GM19467 (cell line): ENCODE measurements around the gene TNS3.

Source experiments
- ATAC-seq: cut with Tn5 transposase; IDR thresholded peaks from one replicate; pipeline ENCODE4 v1.9.1; 2021; ENCODE audit warnings: mild to moderate bottlenecking, moderate library complexity; ENCODE audit not compliant: unreplicated experiment

TNS3 gene

GRCh38 chr7:47298636-47299035 lies 283.3 kb downstream of the TNS3 start:
- ATAC-seq: no peak

DNA sequence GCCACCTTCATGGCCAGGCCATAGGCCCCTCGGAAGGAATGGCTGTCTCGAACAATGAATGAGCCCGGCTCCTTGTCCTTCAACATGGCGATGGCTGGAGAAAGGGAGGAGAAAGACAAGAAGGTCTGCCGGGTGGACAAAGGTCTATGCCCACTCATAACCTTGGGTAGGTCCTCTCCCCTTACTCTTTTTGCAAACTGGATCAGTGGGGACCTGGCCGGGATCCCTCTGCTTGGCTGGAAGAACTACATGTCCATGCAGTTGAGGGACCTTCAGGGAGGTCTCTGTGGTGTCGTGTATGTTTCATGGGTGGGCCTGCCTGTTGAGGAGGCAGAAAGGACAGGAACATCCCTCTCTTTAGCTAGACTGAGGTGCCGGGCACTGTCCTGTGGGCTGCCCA lies 284.8 kb downstream of the TNS3 start:
- ATAC-seq: no peak

GRCh38 chr7:47295606-47296005 lies 286.3 kb downstream of the TNS3 start:
- ATAC-seq: no peak

DNA sequence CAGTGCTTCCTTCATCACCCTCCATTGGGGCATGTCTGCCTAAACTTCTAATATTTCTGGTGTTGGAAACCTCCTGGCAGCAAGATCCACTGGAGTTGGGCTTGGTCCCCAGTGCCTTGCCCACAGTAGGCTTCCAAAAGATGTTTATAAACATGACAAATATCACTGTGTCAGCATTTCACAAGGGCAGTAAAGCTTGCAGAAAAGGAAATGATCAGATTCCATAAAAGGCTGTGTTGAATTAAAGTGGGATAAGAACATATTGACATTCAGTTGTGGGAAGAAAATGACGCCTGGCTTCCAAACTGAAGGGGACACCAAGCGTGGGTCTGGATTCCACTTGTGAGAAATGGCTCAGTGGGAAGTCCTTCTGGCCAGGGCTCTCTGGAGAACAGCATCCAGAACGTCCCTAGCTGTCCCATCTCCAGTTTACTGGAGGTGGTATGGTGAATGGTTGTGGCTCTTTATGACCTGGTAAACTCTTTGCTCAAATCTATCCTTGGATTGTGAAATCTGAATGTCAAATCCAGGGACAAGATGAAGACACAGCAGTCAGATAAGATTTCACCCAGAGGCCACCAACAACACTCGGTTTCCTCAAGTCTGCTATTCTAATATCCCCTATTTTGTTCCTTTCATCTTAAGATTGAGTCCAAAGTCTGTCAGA lies 287.2 kb downstream of the TNS3 start:
- ATAC-seq: no peak

- ATAC-seq: no peak
Observed at GRCh38 chr7:47293884-47294555, 287.9 kb downstream of the TNS3 start.

DNA sequence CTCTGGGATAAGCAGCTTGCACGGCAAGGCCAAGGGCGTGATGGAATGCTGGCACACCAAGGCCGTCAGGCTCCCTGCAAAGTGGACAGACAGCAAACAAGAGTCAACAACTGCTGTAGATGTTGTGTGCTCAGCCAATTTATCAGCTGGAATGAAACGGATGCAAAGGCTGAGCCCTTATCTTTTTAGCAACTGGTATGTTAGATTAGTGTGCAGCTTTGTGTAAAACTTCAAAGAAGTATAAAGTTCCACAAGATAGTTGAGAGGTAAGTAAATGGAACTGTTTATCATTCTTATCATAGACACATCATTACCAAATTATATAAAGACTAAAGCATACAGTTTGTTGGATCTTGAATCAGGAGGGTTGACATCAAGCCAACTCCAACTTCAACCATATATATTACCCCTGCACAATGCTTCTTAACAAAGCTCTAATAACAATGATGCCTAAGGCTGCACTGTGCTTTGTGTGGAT lies 289.0 kb downstream of the TNS3 start:
- no peak for ATAC-seq

- ATAC-seq: peak; percentile 92
Observed at GRCh38 chr7:47291461-47292081, 290.3 kb downstream of the TNS3 start.

DNA sequence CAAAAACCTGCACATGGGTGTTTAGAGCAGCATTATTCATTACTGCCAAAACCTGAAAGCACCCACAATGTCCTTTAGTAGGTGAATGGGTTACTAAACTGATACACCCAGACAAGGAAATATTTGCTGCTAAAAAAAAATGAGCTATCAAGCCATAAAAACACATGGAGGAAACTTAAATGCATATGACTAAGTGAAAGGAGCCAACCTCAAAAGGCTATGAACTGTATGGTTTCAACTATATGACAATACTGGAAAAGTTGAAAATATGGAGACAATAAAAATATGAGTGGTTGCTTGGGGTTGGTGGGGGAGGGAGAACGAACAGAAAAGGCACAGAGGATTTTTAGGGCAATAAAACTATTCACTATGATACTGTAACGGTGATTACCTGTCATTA lies 291.0 kb downstream of the TNS3 start:
- no peak for ATAC-seq

GRCh38 chr7:47290466-47290865 lies 291.4 kb downstream of the TNS3 start:
- ATAC-seq: no peak

DNA sequence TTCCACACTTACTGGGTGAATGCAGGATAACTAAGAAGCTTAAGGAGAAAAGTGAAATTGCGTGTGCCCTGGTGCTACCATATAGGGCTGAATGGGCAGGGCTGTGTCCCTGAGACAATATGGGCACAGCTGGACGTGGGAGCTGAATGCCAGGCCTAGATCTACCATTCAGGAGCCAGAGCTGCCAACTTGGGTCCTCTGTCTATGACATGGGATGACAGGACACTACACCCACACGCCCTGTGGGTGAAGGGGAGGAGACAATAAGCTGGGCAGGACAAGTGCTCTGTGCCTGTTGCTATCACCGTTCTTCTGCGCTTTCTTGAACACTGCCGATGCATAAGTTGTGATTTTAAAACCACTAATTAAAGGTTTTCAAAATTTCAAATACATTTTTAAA lies 293.9 kb downstream of the TNS3 start:
- ATAC-seq: no peak

DNA sequence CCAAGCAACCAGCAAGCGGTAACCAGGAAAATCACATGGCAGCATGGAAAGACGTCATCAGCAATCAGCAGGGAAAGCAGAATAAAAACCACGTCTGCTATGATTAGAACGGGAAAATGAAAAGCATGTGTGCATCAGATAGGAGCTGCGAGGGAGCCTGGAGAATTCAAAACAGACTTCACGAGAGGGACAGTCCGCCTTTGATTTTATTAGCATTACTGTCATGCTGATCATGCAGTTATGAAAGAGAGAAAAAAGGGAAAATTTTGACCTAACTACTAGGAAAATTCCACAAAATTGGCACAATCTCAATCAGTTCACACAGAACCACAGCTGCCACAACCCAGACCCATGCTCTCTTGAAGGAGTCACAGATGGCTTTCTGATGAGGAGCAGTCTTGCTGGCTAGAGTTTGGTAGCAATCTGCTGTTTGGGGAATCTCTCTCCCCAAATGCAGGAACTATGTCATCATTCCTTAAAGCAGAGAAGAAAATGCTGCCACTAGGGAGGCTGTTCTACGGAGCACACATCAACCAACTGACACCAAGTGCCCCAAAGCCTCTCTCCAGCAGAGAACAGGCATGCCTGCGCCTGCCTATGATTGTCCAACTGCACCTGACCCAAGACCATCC lies 295.9 kb downstream of the TNS3 start:
- no peak for ATAC-seq

DNA sequence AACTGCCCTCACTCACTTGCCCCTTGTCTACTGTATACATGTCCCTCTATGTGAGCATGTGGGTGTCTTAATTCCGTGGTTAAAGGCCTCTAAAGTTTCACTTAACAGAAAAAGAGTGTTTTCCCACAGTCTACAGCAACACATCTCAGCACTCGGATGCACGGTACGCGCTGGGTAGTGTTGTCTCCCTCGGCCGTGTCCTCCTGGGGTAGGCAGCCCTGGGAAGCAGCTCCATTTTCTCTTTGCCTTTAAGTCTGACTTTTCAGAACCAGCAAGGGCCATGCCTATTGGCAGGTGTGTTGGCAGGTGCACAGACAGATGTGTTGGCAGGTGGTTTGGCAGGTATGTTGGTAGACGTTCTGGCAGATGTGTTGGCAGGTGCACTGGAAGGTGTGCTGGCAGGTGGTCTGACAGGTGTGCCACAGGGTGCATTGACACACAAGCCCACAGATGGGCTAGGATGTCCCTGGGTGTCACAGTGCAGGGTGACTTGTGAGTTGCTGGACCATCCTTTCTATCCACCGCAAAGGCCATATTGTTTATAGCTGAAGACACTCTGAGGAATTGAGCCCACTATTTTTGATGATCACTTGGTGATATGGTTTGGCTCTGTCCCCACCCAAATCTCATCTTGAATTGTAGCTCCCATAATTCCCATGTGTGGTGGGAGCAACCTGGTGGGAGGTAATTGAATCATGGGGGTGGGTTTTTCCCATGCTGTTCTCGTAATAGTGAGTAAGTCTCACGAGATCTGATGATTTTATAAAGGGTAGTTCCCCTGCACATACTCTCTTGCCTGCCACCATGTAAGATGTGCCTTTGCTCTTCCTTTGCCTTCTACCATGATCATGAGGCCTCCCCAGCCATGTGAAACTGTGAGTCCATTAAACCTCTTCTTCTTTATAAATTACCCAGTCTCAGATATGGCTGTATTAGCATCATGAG lies 296.9 kb downstream of the TNS3 start:
- ATAC-seq: no peak

- no peak for ATAC-seq
Observed at GRCh38 chr7:47283497-47284131, 298.3 kb downstream of the TNS3 start.

DNA sequence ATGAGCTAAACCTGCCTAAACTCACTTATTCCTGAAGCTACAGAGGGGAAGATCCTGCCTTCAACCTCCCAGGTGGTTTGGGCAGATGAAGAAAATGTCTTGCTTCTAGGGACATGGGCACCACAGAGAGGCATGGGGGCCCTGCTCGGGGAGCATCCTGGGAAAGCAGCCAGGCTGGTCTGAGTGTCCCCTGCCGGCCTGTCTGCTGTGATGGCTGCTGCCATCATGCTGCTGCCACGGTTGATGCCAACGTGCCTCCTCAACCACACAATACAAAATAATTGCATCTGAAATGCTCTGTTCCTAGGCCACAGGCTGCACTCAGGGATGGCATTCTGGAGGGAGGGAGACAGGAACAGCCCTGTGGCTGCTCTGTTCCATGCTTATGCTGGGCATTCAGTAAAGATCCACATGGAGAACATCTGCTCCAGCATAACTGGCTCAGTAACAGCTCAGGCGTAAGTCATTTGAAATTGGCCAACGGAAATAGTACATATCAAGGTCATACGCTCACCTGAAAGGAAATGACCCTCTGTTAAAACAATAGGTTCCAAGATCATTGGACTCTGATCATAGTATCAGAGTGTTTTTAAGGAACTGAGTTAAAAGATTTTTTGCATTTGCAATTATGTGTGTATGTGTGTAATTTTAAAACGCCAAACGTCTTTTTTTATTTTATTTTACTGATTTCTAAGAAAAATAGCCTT lies 299.0 kb downstream of the TNS3 start:
- no peak for ATAC-seq

GRCh38 chr7:47281966-47282643 lies 299.8 kb downstream of the TNS3 start:
- ATAC-seq: no peak

DNA sequence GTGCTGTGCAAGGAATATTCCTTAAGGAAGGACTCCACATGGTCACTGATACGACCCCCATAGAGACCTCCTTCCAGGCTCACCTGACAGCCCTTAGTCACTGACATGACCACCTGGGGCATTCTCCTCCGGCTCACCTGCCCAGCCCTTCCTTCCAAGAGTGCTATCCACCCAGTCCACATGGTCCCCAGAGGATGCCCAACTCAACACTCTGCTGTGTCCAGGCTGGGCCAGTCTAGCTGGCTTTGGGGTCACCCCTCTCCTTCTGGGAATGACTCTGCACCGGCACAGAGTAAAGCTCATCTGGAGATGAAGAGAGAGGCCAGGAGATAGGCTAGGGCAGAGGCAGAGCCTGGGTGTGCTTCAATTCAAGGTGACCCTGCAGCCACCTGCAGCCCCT lies 300.8 kb downstream of the TNS3 start:
- no peak for ATAC-seq

GRCh38 chr7:47280114-47280513 lies 301.8 kb downstream of the TNS3 start:
- ATAC-seq: no peak

DNA sequence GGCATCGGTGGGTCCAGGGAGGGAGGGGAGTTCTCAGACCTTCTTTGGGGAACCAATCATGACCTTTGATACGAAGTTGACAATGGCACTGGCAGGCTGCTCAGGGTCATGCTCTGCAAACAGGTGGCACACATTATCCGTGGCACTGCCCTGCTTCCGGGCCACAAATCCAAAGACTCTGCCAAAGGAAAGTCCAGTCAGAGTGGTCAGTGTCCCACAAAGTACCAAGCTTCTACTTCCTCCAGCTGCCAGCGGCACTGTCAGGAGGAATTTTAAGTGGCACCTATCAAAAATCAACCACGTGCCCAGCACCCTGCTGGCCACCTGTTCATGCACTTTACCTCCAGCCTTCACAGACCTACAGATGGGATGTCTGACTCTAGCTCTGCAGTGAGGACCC lies 303.9 kb downstream of the TNS3 start:
- ATAC-seq: no peak

GRCh38 chr7:47277321-47277781 lies 304.6 kb downstream of the TNS3 start:
- no peak for ATAC-seq
